GM19351 (cell line): ENCODE measurements around the gene ZNF19.

ENCODE experiments used
- ATAC-seq: cut with Tn5 transposase; IDR thresholded peaks from one replicate; pipeline ENCODE4 v1.9.1; 2021; ENCODE audit warnings: mild to moderate bottlenecking, moderate library complexity; ENCODE audit not compliant: unreplicated experiment

Gene ZNF19

DNA sequence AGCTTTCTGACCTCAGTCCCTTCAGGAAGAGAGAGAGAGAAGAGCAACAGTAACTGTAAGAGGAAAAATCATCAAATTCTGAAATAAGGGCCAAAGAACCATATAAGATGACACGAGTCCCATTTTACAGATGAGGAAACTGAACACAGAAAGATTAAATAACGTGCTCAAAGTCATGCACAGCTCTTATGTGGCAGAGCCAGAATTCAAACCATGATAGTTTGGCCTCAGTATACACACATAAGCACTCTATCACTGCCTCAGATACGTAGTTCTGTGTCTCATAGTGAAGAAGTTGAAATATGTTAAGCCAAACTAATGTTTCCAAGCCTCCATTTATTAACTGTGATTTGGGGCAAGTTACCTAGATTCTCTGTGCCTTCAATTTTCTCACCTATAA, 1.9 kb upstream of the ZNF19 start:
- ATAC-seq: no peak

DNA sequence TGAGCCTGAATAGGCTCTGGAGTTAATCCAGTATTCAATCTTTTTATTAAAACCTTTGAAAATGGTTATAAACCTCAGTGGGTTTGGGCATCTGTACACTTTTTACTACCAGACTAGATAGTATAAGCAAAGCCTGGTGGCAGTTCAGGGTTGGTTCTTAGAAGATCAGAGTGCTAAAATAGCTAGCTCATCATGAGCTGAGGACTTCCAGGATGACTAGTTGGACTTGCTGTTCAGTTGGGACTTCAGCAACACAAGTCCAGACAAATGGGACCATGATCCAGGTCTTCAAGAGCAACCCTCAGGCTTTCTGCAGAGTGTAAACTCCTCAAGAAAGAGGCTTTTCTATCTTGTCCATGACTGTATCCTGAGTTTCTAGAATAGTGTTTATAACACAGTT, 1.2 kb upstream of the ZNF19 start:
- no peak for ATAC-seq

GRCh38 chr16:71484006-71484893, 4.9 kb downstream of the ZNF19 start:
- ATAC-seq: peak; percentile 88

- no peak for ATAC-seq
These were observed 6.6 kb downstream of the ZNF19 start for GRCh38 chr16:71482569-71482968.

DNA sequence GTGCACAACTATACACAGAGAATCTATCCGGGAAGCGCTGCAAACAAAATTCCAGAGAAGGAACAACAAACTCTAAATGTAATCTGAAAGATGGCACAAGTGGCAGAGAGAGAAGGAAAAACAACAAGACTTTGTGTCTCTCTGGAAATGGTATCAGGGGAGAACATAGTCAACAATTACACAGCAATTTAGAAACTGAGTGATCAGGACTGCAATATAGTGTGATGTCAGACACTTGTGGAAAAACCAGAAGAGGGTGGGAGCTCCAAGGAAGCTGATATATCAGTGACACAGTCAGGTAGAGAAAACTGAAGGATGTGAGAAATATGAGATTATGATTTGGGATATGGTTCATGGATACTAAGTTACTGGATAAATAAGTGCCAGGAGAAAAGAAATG, 8.2 kb downstream of the ZNF19 start:
- ATAC-seq: no peak

- ATAC-seq: no peak
These were observed 9.7 kb downstream of the ZNF19 start for GRCh38 chr16:71479420-71479819.

- ATAC-seq: no peak
These were observed 12.5 kb downstream of the ZNF19 start for GRCh38 chr16:71476457-71477124.

GRCh38 chr16:71474864-71475263, 14.3 kb downstream of the ZNF19 start:
- no peak for ATAC-seq

GRCh38 chr16:71473891-71474290, 15.2 kb downstream of the ZNF19 start:
- ATAC-seq: no peak

DNA sequence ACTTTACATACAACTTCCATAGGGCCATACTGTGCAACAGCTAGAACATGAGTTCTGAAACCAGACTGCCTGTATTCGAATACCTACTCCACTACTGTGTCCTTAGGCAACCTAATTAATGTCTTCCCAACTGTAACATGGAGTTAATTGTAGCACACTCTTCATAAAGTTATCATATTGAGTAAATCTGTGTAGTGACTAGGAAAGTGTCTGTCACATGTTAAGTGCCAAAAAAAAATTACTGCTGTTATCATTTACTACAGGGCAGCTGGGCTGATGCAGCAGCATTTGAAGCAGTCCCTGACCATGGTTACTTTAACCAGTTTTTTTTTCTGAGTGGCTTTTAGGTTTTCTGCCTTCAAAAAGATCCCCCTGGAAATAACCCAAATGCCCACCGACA, 16.2 kb downstream of the ZNF19 start:
- no peak for ATAC-seq

- no peak for ATAC-seq
These were observed 17.1 kb downstream of the ZNF19 start for GRCh38 chr16:71472051-71472450.

- no peak for ATAC-seq
These were observed 21.3 kb downstream of the ZNF19 start for GRCh38 chr16:71467810-71468209.

DNA sequence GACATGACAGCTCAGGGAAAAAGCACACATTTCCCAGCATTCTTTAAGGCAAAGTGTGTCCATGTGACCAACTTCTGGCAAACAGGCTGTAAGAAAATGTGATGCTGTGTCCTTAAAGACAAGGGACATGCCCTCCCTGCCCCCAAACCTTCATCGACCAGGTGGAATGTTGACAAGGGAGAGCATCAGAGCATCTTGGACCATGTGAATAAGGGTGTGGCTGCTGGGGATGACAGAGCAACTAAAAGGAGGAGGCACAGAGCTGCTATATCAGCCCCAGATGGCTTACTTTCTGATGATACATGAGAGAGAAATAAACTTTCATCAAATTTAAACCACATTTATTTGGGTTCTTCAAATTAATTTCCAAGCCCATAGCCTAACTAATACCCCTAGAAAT, 24.9 kb downstream of the ZNF19 start:
- ATAC-seq: no peak

DNA sequence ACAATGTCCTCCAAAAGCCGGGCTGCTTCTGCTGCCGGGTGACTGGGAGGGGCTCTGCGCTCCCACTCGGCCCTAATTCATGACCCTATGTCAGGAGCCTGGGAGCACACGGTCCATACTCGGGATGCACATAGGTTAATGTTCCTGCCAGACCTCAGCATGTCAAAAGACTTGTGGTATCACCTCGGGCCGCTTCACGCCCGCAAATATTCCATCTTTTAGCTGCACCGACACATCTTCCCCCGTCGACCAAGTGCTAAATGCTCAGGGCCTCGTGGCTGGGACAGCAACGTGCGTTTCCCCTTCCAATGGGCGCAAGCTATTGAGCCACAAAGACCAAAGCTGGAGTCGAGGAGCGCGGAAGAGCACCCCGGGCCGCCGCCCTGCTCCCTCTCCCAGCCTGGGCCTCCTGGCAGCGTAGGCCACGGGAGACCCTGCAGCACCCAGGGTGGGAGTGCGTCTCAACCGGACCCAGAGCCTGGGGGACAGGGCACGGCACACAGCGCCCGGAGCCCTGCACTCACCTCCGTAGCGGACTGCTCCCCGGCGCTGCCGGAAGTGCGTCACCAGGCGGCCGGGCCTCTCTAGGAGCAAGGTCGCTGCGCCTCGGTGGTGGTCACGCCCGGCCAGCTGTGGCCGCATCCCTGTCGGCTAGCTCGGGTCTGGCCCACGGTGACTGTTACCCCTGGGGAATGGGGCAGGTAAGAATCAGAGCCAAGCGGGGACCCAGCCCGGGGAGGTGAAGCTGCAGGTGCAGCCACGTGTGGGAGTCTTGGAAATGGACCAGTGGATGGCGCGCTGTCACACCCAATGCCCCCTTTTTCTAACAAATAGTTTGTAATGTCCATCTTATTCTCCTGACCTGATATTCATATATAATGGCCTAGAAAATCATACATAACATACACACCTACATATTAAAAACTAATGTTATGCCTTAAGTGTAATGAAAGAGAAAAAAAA, 27.2 kb downstream of the ZNF19 start, which contains the start of gene ZNF23:
Gene ZNF23 (minus strand): TSS at position 562 of the 963 bp plus-strand sequence. CDS start 5,451 bp downstream, outside the sequence.
- ATAC-seq: peak; percentile 99

DNA sequence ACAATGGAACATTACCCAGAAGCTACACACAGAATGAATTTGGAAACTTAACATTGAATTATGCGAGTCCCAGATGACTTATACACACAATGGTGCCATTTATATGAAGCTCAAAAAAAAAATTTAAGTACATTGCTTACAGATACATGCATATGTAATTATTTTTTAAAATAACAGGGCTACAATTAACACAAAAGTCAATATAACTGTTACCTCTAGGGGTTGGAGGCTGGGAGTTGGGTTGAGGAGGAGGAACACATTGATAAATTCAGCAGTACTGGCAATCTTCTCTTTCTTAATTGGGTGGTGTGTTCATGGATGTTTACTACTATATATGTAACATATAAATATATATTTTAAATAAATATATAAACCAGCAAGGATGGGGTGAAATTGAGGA, 28.2 kb downstream of the ZNF19 start:
- ATAC-seq: no peak

GRCh38 chr16:71460236-71460635, 28.9 kb downstream of the ZNF19 start:
- ATAC-seq: no peak

GRCh38 chr16:71459510-71459909, 29.6 kb downstream of the ZNF19 start:
- ATAC-seq: no peak

GRCh38 chr16:71456801-71457200, 32.3 kb downstream of the ZNF19 start:
- ATAC-seq: no peak

GRCh38 chr16:71453036-71453435, 36.1 kb downstream of the ZNF19 start:
- ATAC-seq: no peak

DNA sequence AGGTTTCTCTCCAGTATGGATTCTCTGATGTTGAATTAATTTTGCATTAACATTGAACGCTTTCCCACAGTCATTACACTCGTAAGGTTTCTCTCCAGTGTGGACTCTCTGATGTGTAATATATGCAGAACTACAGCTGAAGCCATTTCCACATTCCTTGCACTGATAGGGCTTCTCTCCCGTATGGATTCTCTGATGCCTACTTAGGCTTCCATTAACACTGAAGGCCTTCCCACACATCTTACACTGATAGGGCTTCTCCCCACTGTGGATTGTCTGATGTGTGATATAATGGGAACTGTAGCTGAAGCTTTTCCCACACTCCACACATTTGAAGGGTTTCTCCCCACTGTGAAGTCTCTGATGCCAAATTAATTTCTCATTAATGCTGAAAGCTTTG, 40.1 kb downstream of the ZNF19 start:
- no peak for ATAC-seq

GRCh38 chr16:71448274-71448866, 40.8 kb downstream of the ZNF19 start:
- no peak for ATAC-seq
